SK-N-SH (cell line): ENCODE results near the gene HOXB6. TPM values are rescaled to one million over a fixed set of nuclear protein-coding genes. Genes with fewer than 3 reads are reported as not detected.

Experiments
- CTCF ChIA-PET: fragments of 300-600, 350-600 bp; formaldehyde crosslinking; extraction: SDS; loops from one replicate; lab custom pipeline; 2021; lab: Yijun Ruan, JAX
- POLR2A ChIA-PET: fragments of 350-600 bp; sonication (Branson Sonifier 250); formaldehyde crosslinking; extraction: SDS; loops from one replicate; lab custom pipeline; 2020; ENCODE audit warnings: antibody characterized with exemption, inconsistent platforms; lab: Yijun Ruan, JAX
- DNase-seq: peaks from one replicate; pipeline ENCODE4 v3.0.0; 2012
- H2AFZ ChIP-seq: fragments of 200-600 bp; sonication (generic); 2 replicates; pipeline ENCODE4 v1.8.1; 2016; ENCODE audit warnings: antibody characterized with exemption, mild to moderate bottlenecking, low read depth
- H3F3A ChIP-seq: fragments of 200-600 bp; sonication (generic); replicated peaks from 2 replicates; pipeline ENCODE3; 2016; ENCODE audit warnings: antibody characterized with exemption, mild to moderate bottlenecking; ENCODE audit not compliant: insufficient read depth
- H3K27ac ChIP-seq, 2 experiments: fragments of 200-500 bp in 1 of 2; fragments of 200-600 bp in 1 of 2; sonication (Bioruptor generic) in 1 of 2; sonication (generic), shearing (Covaris generic) in 1 of 2; 2 replicates each; pipeline versions ENCODE4 v1.5.1 to v1.6.1; 2014 to 2016; ENCODE audit warnings: low read depth in 2 of 2, inconsistent platforms in 1 of 2, low read length in 1 of 2, mild to moderate bottlenecking in 1 of 2, mixed read lengths in 1 of 2
- H3K27me3 ChIP-seq: fragments of 200-600 bp; sonication (generic), shearing (Covaris generic); 2 replicates; pipeline ENCODE4 v1.6.1; 2016; ENCODE audit warnings: mixed run types; ENCODE audit not compliant: insufficient read depth
- H3K36me3 ChIP-seq, 2 experiments: fragments of 200-500 bp in 1 of 2; fragments of 200-600 bp in 1 of 2; sonication (Bioruptor generic) in 1 of 2; sonication (generic) in 1 of 2; replicated peaks in 1 of 2; 2 replicates each; pipeline versions ENCODE3 to v1.5.1; 2014 to 2016; ENCODE audit warnings: low read length in 1 of 2, mild to moderate bottlenecking in 1 of 2; ENCODE audit not compliant: insufficient read depth in 2 of 2, control insufficient read depth in 1 of 2
- H3K4me1 ChIP-seq, 2 experiments: fragments of 200-500 bp in 1 of 2; fragments of 200-600 bp in 1 of 2; sonication (Bioruptor generic) in 1 of 2; sonication (generic), shearing (Covaris generic) in 1 of 2; 2 replicates each; pipeline versions ENCODE4 v1.5.1 to v1.6.1; 2014 to 2016; ENCODE audit warnings: low read depth in 1 of 2, low read length in 1 of 2, mixed run types in 1 of 2; ENCODE audit not compliant: insufficient read depth in 2 of 2, control insufficient read depth in 1 of 2
- H3K4me2 ChIP-seq: fragments of 200-600 bp; sonication (generic), shearing (Covaris generic); 2 replicates; pipeline ENCODE4 v1.6.1; 2017; ENCODE audit warnings: mixed run types
- H3K4me3 ChIP-seq, 2 experiments: fragments of 200-500 bp in 1 of 2; fragments of 200-600 bp in 1 of 2; sonication (Bioruptor generic) in 1 of 2; sonication (generic), shearing (Covaris generic) in 1 of 2; 2 replicates each; pipeline versions ENCODE4 v1.5.1 to v1.8.1; 2014 to 2016; ENCODE audit warnings: low read depth in 2 of 2, inconsistent platforms in 1 of 2, low read length in 1 of 2, mild to moderate bottlenecking in 1 of 2, mixed read lengths in 1 of 2, moderate library complexity in 1 of 2
- H3K79me2 ChIP-seq: fragments of 200-600 bp; sonication (generic); 2 replicates; pipeline ENCODE4 v1.8.1; 2017; ENCODE audit warnings: mild to moderate bottlenecking; ENCODE audit not compliant: insufficient read depth
- H3K9ac ChIP-seq: fragments of 200-600 bp; sonication (generic); 2 replicates; pipeline ENCODE4 v1.6.1; 2017; ENCODE audit warnings: mixed run types
- H3K9me2 ChIP-seq: fragments of 200-600 bp; sonication (generic); 2 replicates; pipeline ENCODE4 v1.6.1; 2017; ENCODE audit warnings: mixed run types
- H3K9me3 ChIP-seq: fragments of 200-600 bp; sonication (generic); 2 replicates; pipeline ENCODE4 v1.6.1; 2017; ENCODE audit warnings: mixed run types, mild to moderate bottlenecking, moderate library complexity
- H4K20me1 ChIP-seq: fragments of 200-600 bp; sonication (generic); 2 replicates; pipeline ENCODE4 v1.6.1; 2017; ENCODE audit warnings: mild to moderate bottlenecking, mixed run types; ENCODE audit not compliant: insufficient read depth
- ELF1 ChIP-seq: IDR thresholded peaks from 2 replicates; pipeline ENCODE4 v1.4.0; 2012
- EP300 ChIP-seq, 2 experiments: IDR thresholded peaks; 2 replicates each; pipeline versions ENCODE4 v1.4.0 to v1.6.1; 2012; ENCODE audit warnings: borderline replicate concordance in 1 of 2, low read depth in 1 of 2, low read length in 1 of 2
- EZH2phosphoT487 ChIP-seq: fragments of 200-600 bp; sonication (generic); IDR thresholded peaks from 2 replicates; pipeline ENCODE4 v1.6.1; 2017; ENCODE audit warnings: low read depth, mixed run types, mild to moderate bottlenecking, antibody characterized with exemption, moderate library complexity, borderline replicate concordance
- FOSL2 ChIP-seq: IDR thresholded peaks from 2 replicates; pipeline ENCODE4 v1.4.0; 2012; ENCODE audit warnings: low read depth, mild to moderate bottlenecking, moderate library complexity, borderline replicate concordance
- FOXJ3 ChIP-seq: sonication (generic); formaldehyde crosslinking; IDR thresholded peaks from 2 replicates; pipeline ENCODE4 v1.5.1; 2020; ENCODE audit warnings: mild to moderate bottlenecking, missing genetic modification reagents
- JUND ChIP-seq: IDR thresholded peaks from 2 replicates; pipeline ENCODE4 v1.4.0; 2012
- MEF2A ChIP-seq: IDR thresholded peaks from 2 replicates; pipeline ENCODE4 v1.4.0; 2012; ENCODE audit warnings: low read depth, borderline replicate concordance
- NFIC ChIP-seq: IDR thresholded peaks from 2 replicates; pipeline ENCODE4 v1.4.0; 2012; ENCODE audit warnings: borderline replicate concordance
- NRF1 ChIP-seq: IDR thresholded peaks from 2 replicates; pipeline ENCODE4 v1.6.1; 2012; ENCODE audit warnings: low read depth, mild to moderate bottlenecking, low read length
- RCOR1 ChIP-seq: fragments of 150-350 bp; IDR thresholded peaks from 2 replicates; pipeline ENCODE4 v1.6.1; 2017; ENCODE audit warnings: antibody characterized with exemption, low read length
- SIN3A ChIP-seq: IDR thresholded peaks from 2 replicates; pipeline ENCODE4 v1.6.1; 2012; ENCODE audit warnings: low read depth, mild to moderate bottlenecking, low read length, moderate library complexity, borderline replicate concordance
- SMC3 ChIP-seq: IDR thresholded peaks from 2 replicates; pipeline ENCODE4 v1.6.1; 2012; ENCODE audit warnings: low read depth, low read length, improper control_type of control experiment
- TCF12 ChIP-seq: IDR thresholded peaks from 2 replicates; pipeline ENCODE4 v1.4.0; 2012
- YY1 ChIP-seq: IDR thresholded peaks from 2 replicates; pipeline ENCODE4 v1.4.0; 2012; ENCODE audit warnings: low read depth, mild to moderate bottlenecking
- WGBS: methylation state at CpG from one replicate; pipeline ENCODE4 v1.1.6; 2017; ENCODE audit warnings: low lambda C conversion rate; 5-methylcytosine and 5-hydroxymethylcytosine counted together
- polyA plus RNA-seq, 3 experiments: library from polyadenylated mRNA; depleted of rRNA; stranded (reverse); fragments of >200 nt; gene quantifications; 2 replicates each; pipeline ENCODE4 v1.2.3, GENCODE V29; 2012
- TF ChIP-seq, protein P1 (sequence below): IDR thresholded peaks from 2 replicates; pipeline ENCODE4; 2012
- TF ChIP-seq, protein P2 (sequence below): fragments of 150-350 bp; IDR thresholded peaks from 2 replicates; pipeline ENCODE4 v1.6.1; 2017; ENCODE audit warnings: antibody characterized with exemption, low read length, low read depth, borderline replicate concordance
- TF ChIP-seq, protein P3 (sequence below): fragments of 150-350 bp; IDR thresholded peaks from 2 replicates; pipeline ENCODE4 v1.6.1; 2016; ENCODE audit warnings: mild to moderate bottlenecking, low read depth, low read length
- TF ChIP-seq, protein P4 (sequence below): IDR thresholded peaks from 2 replicates; pipeline ENCODE4 v1.4.0; 2012; ENCODE audit warnings: low read depth
- TF ChIP-seq, protein P5 (sequence below): IDR thresholded peaks from 2 replicates; pipeline ENCODE4 v1.4.0; 2012; ENCODE audit warnings: low read depth, borderline replicate concordance
- TF ChIP-seq, protein P6 (sequence below): IDR thresholded peaks from 2 replicates; pipeline ENCODE4 v1.4.0; 2012; ENCODE audit warnings: low read depth, borderline replicate concordance

Gene HOXB6
- polyA plus RNA-seq, 1 of the 3 experiments (the other 2 are of a cell fraction) = not detected

DNA sequence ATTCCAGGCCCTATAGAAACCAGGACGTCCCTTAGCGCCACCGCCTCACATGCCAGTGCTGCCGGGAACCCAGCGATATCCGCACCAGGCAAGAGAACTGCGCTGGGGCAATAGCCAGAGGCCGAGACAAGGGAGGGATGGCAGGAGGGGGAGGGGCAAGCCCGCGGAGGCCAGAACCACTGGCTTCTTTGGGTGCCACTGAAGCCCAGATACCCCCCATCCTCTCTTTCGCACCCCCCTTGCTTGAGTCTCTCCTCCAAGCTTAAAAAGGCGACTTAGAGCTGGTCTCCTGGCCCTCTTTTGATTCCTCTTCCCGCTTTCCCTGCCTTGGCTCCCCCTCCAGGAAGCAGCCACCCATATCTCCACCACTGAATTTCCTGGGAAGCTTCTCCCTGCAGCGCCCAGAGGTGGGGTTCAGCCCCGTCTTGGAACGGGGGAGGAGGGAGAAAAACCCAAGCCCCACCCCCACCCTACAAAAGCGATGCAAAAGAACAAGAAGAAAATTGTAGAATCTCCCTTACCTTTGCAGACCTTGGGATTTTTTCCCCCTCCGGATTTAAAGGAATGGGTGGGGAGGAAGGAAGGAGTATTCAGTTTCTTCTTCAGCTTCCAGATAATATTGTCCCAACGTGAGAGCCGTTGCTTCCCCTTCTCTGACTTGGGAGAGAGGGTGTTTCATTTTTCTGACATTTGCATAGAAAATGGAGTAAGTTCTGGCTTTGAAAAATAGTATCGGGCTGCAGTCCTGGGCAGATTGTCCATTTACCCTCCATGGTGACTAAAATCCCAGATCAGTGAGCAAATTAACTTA is 622 bp downstream of the HOXB6 start:
- Histone ChIP-seq H2AFZ (no peak overlapping the region), H3K27ac (no peak overlapping the region), H3K4me3 (no peak overlapping the region), H3K4me1 (no peaks in the 10 kb centered on the region; a peak in 1 of 4 replicates), H3F3A (no peaks in the 10 kb centered on the region), H3K36me3 (no peaks in the 10 kb centered on the region), H3K27me3 (peaks cover 100% of the 10 kb centered on the region), H3K79me2 (no peaks in the 10 kb centered on the region), H3K4me2 (no peak overlapping the region), H4K20me1 (peaks cover 11% of the 10 kb centered on the region; the same call in 1 of the 2 replicates), H3K9me3 (no peaks in the 10 kb centered on the region), H3K9me2 (no peaks in the 10 kb centered on the region)
- DNase-seq = no peak
- ChIA-PET CTCF (interaction anchor here (1.3 kb wide), 1 partner anchor 296 kb away, joined by 6 read pairs; no protein-coding TSS in a partner anchor), POLR2A (no interaction called here)
- WGBS = 2% methylated on average over 21 of the region's 21 CpGs
- TF ChIP-seq NFIC (no peak), MEF2A (no peak), FOXJ3 (CRISPR knock-in tag) (no peak), RCOR1 (no peak), ELF1 (no peak), EZH2phosphoT487 (no peak), SMC3 (no peak), TCF12 (no peak), NRF1 (no peak), YY1 (no peak), SIN3A (no peak), EP300 (IDR thresholded peaks at IDR 0.05; ENCODE audit: borderline replicate concordance in 1 of 2, low read depth in 1 of 2, low read length in 1 of 2) (no peak), JUND (no peak), FOSL2 (no peak)
- TF ChIP-seq, protein P1, sequence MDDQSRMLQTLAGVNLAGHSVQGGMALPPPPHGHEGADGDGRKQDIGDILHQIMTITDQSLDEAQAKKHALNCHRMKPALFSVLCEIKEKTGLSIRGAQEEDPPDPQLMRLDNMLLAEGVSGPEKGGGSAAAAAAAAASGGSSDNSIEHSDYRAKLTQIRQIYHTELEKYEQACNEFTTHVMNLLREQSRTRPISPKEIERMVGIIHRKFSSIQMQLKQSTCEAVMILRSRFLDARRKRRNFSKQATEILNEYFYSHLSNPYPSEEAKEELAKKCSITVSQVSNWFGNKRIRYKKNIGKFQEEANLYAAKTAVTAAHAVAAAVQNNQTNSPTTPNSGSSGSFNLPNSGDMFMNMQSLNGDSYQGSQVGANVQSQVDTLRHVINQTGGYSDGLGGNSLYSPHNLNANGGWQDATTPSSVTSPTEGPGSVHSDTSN = no peak
- TF ChIP-seq, protein P2, sequence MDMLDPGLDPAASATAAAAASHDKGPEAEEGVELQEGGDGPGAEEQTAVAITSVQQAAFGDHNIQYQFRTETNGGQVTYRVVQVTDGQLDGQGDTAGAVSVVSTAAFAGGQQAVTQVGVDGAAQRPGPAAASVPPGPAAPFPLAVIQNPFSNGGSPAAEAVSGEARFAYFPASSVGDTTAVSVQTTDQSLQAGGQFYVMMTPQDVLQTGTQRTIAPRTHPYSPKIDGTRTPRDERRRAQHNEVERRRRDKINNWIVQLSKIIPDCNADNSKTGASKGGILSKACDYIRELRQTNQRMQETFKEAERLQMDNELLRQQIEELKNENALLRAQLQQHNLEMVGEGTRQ = no peak
- TF ChIP-seq, protein P3, sequence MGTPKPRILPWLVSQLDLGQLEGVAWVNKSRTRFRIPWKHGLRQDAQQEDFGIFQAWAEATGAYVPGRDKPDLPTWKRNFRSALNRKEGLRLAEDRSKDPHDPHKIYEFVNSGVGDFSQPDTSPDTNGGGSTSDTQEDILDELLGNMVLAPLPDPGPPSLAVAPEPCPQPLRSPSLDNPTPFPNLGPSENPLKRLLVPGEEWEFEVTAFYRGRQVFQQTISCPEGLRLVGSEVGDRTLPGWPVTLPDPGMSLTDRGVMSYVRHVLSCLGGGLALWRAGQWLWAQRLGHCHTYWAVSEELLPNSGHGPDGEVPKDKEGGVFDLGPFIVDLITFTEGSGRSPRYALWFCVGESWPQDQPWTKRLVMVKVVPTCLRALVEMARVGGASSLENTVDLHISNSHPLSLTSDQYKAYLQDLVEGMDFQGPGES = no peak
- TF ChIP-seq, protein P4, sequence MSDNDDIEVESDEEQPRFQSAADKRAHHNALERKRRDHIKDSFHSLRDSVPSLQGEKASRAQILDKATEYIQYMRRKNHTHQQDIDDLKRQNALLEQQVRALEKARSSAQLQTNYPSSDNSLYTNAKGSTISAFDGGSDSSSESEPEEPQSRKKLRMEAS = no peak
- TF ChIP-seq, protein P5, sequence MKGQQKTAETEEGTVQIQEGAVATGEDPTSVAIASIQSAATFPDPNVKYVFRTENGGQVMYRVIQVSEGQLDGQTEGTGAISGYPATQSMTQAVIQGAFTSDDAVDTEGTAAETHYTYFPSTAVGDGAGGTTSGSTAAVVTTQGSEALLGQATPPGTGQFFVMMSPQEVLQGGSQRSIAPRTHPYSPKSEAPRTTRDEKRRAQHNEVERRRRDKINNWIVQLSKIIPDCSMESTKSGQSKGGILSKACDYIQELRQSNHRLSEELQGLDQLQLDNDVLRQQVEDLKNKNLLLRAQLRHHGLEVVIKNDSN = no peak
- TF ChIP-seq, protein P6, sequence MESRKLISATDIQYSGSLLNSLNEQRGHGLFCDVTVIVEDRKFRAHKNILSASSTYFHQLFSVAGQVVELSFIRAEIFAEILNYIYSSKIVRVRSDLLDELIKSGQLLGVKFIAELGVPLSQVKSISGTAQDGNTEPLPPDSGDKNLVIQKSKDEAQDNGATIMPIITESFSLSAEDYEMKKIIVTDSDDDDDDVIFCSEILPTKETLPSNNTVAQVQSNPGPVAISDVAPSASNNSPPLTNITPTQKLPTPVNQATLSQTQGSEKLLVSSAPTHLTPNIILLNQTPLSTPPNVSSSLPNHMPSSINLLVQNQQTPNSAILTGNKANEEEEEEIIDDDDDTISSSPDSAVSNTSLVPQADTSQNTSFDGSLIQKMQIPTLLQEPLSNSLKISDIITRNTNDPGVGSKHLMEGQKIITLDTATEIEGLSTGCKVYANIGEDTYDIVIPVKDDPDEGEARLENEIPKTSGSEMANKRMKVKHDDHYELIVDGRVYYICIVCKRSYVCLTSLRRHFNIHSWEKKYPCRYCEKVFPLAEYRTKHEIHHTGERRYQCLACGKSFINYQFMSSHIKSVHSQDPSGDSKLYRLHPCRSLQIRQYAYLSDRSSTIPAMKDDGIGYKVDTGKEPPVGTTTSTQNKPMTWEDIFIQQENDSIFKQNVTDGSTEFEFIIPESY = no peak
- TF ChIP-seq, all 33 proteins: peak for 0
- H3K9ac ChIP-seq = no peak overlapping the region
